Activated CD8-positive, alpha-beta T cell treated with anti-CD3 and anti-CD28 coated beads for 36 hours (primary cell): ENCODE results near the gene ZNF219. TPM values are rescaled to one million over a fixed set of nuclear protein-coding genes. Genes with fewer than 3 reads are reported as not detected.

Experiments used
- ATAC-seq: fragments of 200-7000 bp; cut with Tn5 transposase; one replicate; pipeline ENCODE4 v1.10.0; 2021; ENCODE audit warnings: mild to moderate bottlenecking, moderate library complexity
- CTCF ChIA-PET: fragments of 350-600 bp; sonication (Branson Sonifier 250); formaldehyde crosslinking; loops from one replicate; lab custom pipeline; 2021; ENCODE audit warnings: antibody characterized with exemption; lab: Charles Lee
- POLR2A ChIA-PET: fragments of 350-600 bp; sonication (Branson Sonifier 250); formaldehyde crosslinking; loops from one replicate; lab custom pipeline; 2021; ENCODE audit warnings: antibody characterized with exemption; lab: Charles Lee
- DNase-seq: peaks from one replicate; pipeline ENCODE4 v3.0.0-alpha.2; 2020
- H3K27ac Mint-ChIP-seq: one replicate; pipeline ENCODE4 v1.8.0; 2021; ENCODE audit warnings: mild to moderate bottlenecking, mixed read lengths
- H3K27me3 Mint-ChIP-seq: one replicate; pipeline ENCODE4 v1.8.0; 2021; ENCODE audit warnings: mixed read lengths
- H3K36me3 Mint-ChIP-seq: one replicate; pipeline ENCODE4 v1.8.0; 2021; ENCODE audit warnings: low read depth, mixed read lengths
- H3K4me1 Mint-ChIP-seq: one replicate; pipeline ENCODE4 v1.8.0; 2021; ENCODE audit warnings: low read depth, mixed read lengths
- H3K4me3 Mint-ChIP-seq: one replicate; pipeline ENCODE4 v1.8.0; 2021; ENCODE audit warnings: mild to moderate bottlenecking, moderate library complexity, mixed read lengths
- H3K9me3 Mint-ChIP-seq: one replicate; pipeline ENCODE4 v1.8.0; 2021; ENCODE audit warnings: mixed read lengths
- intact Hi-C: fragments of 100-400 bp; cut with micrococcal nuclease; formaldehyde crosslinking; loops from one replicate; pipeline ENCODE4 v1.10.0; 2022
- total RNA-seq, 2 experiments: library from RNA; stranded (reverse); gene quantifications; one replicate each; pipeline ENCODE4 v1.2.3, GENCODE V29; 2021
- TF ChIP-seq, protein P1 (sequence below): fragments of 200-600 bp; IDR thresholded peaks from one replicate; pipeline ENCODE4 v1.8.0; 2022; ENCODE audit warnings: antibody characterized with exemption, mild to moderate bottlenecking

ZNF219 gene
- total RNA-seq, 2 experiments from 2014 or later = 7.2 to 8.2 TPM

DNA sequence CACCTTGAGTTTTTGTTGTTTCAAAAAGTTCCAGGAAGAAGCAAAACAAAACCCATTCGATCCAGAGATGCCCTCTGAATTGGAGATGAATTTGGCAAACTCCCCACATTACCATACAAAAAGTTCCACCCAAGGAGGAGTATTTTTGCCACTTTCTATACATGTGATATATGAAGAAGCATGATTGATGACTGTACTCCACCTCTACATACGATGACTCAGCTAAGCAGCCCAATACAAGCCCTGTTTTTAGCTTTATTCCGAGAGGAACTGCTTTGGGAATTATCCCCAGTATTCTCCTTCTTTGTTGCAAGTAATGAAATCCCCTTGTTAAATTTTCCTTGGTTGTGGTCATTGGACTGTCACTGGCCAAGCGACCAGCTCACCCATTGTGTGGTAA lies 13.8 kb upstream of the ZNF219 start:
- Mint-ChIP-seq H3K9me3 (no peaks in the 10 kb centered on the region), H3K27me3 (no peaks in the 10 kb centered on the region), H3K4me3 (no peak overlapping the region), H3K27ac (no peak overlapping the region), H3K36me3 (no peaks in the 10 kb centered on the region), H3K4me1 (peaks cover 4% of the 10 kb centered on the region)
- intact Hi-C loops = no loop called here
- DNase-seq (no peak), ATAC-seq (no peak)
- CTCF ChIA-PET = interaction anchor here (1.3 to 13.2 kb wide), 2 partner anchors 15 to 96 kb away, joined by 3 to 267 read pairs; no protein-coding TSS in a partner anchor
- TF ChIP-seq, protein P1, sequence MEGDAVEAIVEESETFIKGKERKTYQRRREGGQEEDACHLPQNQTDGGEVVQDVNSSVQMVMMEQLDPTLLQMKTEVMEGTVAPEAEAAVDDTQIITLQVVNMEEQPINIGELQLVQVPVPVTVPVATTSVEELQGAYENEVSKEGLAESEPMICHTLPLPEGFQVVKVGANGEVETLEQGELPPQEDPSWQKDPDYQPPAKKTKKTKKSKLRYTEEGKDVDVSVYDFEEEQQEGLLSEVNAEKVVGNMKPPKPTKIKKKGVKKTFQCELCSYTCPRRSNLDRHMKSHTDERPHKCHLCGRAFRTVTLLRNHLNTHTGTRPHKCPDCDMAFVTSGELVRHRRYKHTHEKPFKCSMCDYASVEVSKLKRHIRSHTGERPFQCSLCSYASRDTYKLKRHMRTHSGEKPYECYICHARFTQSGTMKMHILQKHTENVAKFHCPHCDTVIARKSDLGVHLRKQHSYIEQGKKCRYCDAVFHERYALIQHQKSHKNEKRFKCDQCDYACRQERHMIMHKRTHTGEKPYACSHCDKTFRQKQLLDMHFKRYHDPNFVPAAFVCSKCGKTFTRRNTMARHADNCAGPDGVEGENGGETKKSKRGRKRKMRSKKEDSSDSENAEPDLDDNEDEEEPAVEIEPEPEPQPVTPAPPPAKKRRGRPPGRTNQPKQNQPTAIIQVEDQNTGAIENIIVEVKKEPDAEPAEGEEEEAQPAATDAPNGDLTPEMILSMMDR = no peak
- POLR2A ChIA-PET = interaction anchor here (1.1 kb wide), 1 partner anchor 11 kb away, joined by 3 read pairs; no protein-coding TSS in a partner anchor

DNA sequence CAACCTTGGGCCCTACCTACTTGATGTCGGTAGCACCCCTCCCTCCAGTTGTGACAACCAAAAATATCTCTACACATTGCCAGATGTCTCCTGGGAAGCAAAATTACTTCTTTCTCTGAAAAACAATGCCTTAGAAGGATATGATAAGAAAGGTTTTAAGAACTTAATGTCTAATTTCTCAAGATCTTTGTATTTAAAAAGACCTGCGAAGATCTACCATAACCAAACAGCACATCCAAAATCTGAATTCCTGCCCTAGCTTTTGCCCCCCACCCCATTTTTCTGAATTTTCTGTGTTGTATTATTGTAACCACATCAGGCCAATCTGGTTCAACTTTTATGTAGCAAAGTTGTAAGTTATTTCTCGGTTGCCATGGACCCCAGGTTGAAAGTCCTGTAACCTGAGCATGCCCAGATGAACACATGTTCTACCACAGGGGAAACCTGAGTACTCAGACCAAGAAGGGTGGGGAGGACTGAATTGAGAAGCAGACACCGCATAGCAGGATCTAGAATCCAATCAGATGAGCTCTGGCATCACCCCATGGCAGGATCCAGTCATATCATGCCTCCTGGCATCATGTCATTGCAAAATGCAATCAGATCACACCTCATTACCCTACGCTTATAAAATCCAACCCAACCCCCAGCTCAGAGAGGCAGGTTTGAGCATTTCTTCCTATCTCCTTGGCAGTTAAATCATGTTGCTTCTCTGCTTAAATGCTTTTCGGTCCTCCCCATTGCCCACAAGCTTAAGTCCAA lies 11.1 kb upstream of the ZNF219 start:
- intact Hi-C loops = no loop called here
- H3K4me3 Mint-ChIP-seq = no peak overlapping the region
- peak; percentile 57 for DNase-seq
- no peaks in the 10 kb centered on the region for H3K9me3 Mint-ChIP-seq
- ATAC-seq = peak; percentile 83
- ChIA-PET CTCF (interaction anchor here (1.0 to 13.2 kb wide), 9 partner anchors 8 to 93 kb away, joined by 3 to 267 read pairs (median 6); partner anchors contain the start of genes TMEM253 and ZNF219), POLR2A (interaction anchor here (0.7 kb wide), 1 partner anchor 199 kb away, joined by 7 read pairs; no protein-coding TSS in a partner anchor)
- peaks cover 17% of the 10 kb centered on the region for H3K4me1 Mint-ChIP-seq
- no peaks in the 10 kb centered on the region for H3K27me3 Mint-ChIP-seq
- TF ChIP-seq, protein P1 = no peak
- no peaks in the 10 kb centered on the region for H3K36me3 Mint-ChIP-seq
- no peak overlapping the region for H3K27ac Mint-ChIP-seq

DNA sequence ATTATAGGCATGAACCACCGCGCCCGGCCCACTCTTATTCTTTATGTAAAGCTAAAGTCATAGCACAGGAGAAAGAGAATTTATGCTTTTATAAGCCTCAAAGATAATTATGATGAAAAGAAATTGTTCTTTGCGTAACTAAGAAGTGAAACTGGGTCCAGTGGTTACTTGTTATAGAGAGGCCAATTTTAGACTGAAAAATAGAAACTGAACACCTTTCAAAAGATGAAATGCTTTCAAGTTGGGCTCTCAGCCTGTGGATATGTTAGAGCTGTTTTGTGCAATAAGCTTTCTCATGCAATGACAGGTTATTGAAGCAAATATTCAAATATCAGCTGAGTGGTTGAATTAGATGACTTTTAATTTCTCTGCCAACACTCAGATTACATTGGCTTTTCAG lies 10.3 kb upstream of the ZNF219 start:
- Mint-ChIP-seq H3K4me3 (no peak overlapping the region), H3K4me1 (peaks cover 18% of the 10 kb centered on the region), H3K27me3 (no peaks in the 10 kb centered on the region), H3K36me3 (no peaks in the 10 kb centered on the region), H3K27ac (no peak overlapping the region), H3K9me3 (no peaks in the 10 kb centered on the region)
- ChIA-PET CTCF (interaction anchor here (0.8 to 13.2 kb wide), 11 partner anchors 8 to 251 kb away, joined by 3 to 267 read pairs (median 4); partner anchors contain the start of genes TMEM253 and ZNF219), POLR2A (no interaction called here)
- intact Hi-C loops = no loop called here
- DNase-seq (no peak), ATAC-seq (no peak)
- TF ChIP-seq, protein P1 = no peak

DNA sequence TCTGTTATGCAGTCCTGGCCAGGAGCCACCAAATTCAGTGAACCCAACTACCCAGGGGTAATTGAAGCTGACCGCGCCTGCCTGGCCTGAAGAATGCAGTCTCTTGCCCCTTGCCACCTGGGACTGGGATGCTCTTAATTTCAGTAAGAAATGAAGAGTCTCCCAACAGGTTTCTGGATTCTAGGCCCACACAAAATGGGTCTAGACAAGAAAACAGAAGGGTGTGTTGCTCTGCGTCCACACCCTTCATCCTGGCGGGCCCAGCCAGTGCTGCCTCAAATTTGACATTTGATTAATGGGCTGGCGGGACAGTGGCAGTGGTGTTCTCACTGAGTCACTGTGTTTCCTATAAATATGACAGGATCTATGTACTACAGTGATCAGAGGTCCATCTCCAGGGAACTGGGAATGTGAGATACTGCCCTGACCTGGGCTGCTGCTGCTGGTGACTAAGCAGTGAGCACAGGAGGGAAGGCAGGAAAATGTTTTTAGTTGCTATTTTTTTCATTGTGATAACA lies 8.9 kb upstream of the ZNF219 start:
- ATAC-seq (no peak), DNase-seq (no peak)
- H3K9me3 Mint-ChIP-seq = no peaks in the 10 kb centered on the region
- H3K27me3 Mint-ChIP-seq = no peaks in the 10 kb centered on the region
- H3K4me1 Mint-ChIP-seq = peaks cover 28% of the 10 kb centered on the region
- ChIA-PET POLR2A (no interaction called here), CTCF (interaction anchor here (1.4 to 13.2 kb wide), 7 partner anchors 14 to 250 kb away, joined by 3 to 267 read pairs (median 8); no protein-coding TSS in a partner anchor)
- no peak overlapping the region for H3K27ac Mint-ChIP-seq
- intact Hi-C loops = loop anchor here (2.0 kb wide), 1 partner anchor 39 kb away; no protein-coding TSS in a partner anchor
- TF ChIP-seq, protein P1 = no peak
- no peaks in the 10 kb centered on the region for H3K36me3 Mint-ChIP-seq
- no peak overlapping the region for H3K4me3 Mint-ChIP-seq
